ENCODE results near the gene ZNF526. TPM values are rescaled to one million over a fixed set of nuclear protein-coding genes. Genes with fewer than 3 reads are reported as not detected.

ZNF526 gene
- total and polyA plus RNA-seq, 9 of the 15 experiments (the other 6 are each of a cell fraction or from before 2014, with no cell fraction given), result 1.3 to 17.9 (median 6.2) TPM

DNA sequence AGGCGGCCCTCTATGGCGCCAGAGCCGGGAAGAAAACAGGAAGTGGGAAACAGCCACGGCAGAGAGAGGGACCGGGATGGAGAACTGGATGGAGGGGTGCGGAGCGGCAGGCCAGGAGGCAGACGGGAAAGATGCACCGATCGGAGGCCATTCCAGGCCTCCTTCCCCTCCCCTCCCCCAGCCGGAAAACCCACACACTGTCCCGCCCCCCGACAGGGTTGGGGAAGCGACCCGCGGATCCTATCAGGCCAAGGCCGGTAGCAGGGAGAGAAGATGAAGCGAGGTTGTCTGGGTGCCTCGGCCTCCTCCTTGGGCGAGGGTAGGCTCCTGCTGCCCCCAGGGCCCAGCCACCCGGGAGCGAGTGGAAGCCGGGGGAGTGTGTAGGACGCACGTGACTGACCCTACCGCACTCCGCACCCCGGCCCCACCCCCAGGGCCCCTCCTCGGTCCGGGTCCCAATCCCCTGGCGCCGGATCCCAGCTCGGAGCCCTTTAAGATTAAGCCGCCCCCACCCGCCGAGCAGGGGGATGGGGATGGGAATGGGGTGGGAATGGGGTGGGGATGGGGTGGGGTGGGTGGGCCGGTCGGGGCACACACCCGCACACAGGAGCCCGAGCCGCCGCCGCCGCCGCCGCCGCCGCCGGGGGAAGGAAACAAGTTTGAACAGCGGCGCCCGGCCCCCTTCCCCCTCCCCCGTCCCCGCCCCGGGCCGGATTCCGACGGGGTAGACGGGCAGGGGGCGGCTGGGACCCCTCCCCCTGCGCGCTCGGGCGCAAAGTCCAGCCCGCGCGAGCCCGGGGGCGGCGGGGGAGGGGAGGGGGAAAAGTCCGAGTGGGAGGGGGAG lies 33.4 kb downstream of the ZNF526 start (continued):
- TF ChIP-seq, protein P1, sequence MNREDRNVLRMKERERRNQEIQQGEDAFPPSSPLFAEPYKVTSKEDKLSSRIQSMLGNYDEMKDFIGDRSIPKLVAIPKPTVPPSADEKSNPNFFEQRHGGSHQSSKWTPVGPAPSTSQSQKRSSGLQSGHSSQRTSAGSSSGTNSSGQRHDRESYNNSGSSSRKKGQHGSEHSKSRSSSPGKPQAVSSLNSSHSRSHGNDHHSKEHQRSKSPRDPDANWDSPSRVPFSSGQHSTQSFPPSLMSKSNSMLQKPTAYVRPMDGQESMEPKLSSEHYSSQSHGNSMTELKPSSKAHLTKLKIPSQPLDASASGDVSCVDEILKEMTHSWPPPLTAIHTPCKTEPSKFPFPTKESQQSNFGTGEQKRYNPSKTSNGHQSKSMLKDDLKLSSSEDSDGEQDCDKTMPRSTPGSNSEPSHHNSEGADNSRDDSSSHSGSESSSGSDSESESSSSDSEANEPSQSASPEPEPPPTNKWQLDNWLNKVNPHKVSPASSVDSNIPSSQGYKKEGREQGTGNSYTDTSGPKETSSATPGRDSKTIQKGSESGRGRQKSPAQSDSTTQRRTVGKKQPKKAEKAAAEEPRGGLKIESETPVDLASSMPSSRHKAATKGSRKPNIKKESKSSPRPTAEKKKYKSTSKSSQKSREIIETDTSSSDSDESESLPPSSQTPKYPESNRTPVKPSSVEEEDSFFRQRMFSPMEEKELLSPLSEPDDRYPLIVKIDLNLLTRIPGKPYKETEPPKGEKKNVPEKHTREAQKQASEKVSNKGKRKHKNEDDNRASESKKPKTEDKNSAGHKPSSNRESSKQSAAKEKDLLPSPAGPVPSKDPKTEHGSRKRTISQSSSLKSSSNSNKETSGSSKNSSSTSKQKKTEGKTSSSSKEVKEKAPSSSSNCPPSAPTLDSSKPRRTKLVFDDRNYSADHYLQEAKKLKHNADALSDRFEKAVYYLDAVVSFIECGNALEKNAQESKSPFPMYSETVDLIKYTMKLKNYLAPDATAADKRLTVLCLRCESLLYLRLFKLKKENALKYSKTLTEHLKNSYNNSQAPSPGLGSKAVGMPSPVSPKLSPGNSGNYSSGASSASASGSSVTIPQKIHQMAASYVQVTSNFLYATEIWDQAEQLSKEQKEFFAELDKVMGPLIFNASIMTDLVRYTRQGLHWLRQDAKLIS (CRISPR knock-in tag; IDR thresholded peaks at IDR 0.05), result no peak
- no peak for TF ChIP-seq ZNF780A (CRISPR knock-in tag; IDR thresholded peaks at IDR 0.05)
- no peak for TF ChIP-seq RBM34 (IDR thresholded peaks at IDR 0.05; ENCODE audit: borderline replicate concordance, insufficient read depth, low read length)
- no peak for TF ChIP-seq TAF9B (IDR thresholded peaks at IDR 0.05; ENCODE audit: partially characterized antibody)
- TF ChIP-seq PCBP1 (IDR thresholded peaks at IDR 0.05; ENCODE audit: low read depth, low read length, poor library complexity, severe bottlenecking), result peak; percentile 89
- TF ChIP-seq NFRKB (IDR thresholded peaks at IDR 0.05; ENCODE audit: low read depth), result no peak
- no peak for TF ChIP-seq PTBP1 (IDR thresholded peaks at IDR 0.05; ENCODE audit: low read depth, low read length)
- no peak for TF ChIP-seq GTF2F1 (IDR thresholded peaks at IDR 0.05; ENCODE audit: low read depth, low read length)
- TF ChIP-seq SMARCC2 (IDR thresholded peaks at IDR 0.05; ENCODE audit: low read depth), result no peak
- no peak for TF ChIP-seq ZFP1 (CRISPR knock-in tag; IDR thresholded peaks at IDR 0.05)
- TF ChIP-seq, protein P2, sequence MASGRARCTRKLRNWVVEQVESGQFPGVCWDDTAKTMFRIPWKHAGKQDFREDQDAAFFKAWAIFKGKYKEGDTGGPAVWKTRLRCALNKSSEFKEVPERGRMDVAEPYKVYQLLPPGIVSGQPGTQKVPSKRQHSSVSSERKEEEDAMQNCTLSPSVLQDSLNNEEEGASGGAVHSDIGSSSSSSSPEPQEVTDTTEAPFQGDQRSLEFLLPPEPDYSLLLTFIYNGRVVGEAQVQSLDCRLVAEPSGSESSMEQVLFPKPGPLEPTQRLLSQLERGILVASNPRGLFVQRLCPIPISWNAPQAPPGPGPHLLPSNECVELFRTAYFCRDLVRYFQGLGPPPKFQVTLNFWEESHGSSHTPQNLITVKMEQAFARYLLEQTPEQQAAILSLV (tag; IDR thresholded peaks at IDR 0.05), result no peak
- no peak for TF ChIP-seq ZNF324 (CRISPR knock-in tag; IDR thresholded peaks at IDR 0.05)
- TF ChIP-seq, protein P3, sequence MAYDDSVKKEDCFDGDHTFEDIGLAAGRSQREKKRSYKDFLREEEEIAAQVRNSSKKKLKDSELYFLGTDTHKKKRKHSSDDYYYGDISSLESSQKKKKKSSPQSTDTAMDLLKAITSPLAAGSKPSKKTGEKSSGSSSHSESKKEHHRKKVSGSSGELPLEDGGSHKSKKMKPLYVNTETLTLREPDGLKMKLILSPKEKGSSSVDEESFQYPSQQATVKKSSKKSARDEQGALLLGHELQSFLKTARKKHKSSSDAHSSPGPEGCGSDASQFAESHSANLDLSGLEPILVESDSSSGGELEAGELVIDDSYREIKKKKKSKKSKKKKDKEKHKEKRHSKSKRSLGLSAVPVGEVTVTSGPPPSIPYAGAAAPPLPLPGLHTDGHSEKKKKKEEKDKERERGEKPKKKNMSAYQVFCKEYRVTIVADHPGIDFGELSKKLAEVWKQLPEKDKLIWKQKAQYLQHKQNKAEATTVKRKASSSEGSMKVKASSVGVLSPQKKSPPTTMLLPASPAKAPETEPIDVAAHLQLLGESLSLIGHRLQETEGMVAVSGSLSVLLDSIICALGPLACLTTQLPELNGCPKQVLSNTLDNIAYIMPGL (CRISPR knock-in tag; IDR thresholded peaks at IDR 0.05), result no peak
- peak in 1 of 2 experiments; percentile 36; a peak in 1 of 4 replicates for TF ChIP-seq SIN3A (IDR thresholded peaks at IDR 0.05; ENCODE audit: borderline replicate concordance in 2 of 2, control insufficient read depth in 1 of 2, low read depth in 2 of 2, low read length in 2 of 2)
- no peak for TF ChIP-seq BCL6 (CRISPR knock-in tag; IDR thresholded peaks at IDR 0.05)
- TF ChIP-seq L3MBTL2 (IDR thresholded peaks at IDR 0.05), result no peak
- TF ChIP-seq SMARCA4 (IDR thresholded peaks at IDR 0.05), result 0 out of 2 replicates have a peak, but pooled peaks have one; percentile 16
- no peak for TF ChIP-seq DNMT1 (IDR thresholded peaks at IDR 0.05)
- TF ChIP-seq PHB (CRISPR knock-in tag; IDR thresholded peaks at IDR 0.05), result no peak

All from K562 (cell line).